Transverse colon (tissue), 4 donors: ENCODE data around the gene WDR19. TPM values are rescaled to one million over a fixed set of nuclear protein-coding genes. Genes with fewer than 3 reads are reported as not detected.

ENCODE experiments used
- DNase-seq: peaks from one replicate; pipeline ENCODE4 v3.0.0-alpha.2; 2019
- H3K27ac ChIP-seq, 4 donors: fragments of 200-600 bp; sonication (generic); 2 replicates each; pipeline ENCODE4 v1.5.1; 2016 to 2018; ENCODE audit warnings: inconsistent platforms in 4 of 4
- H3K27me3 ChIP-seq: fragments of 200-600 bp; sonication (generic); 2 replicates; pipeline ENCODE4 v1.5.1; 2017; ENCODE audit warnings: inconsistent platforms
- H3K36me3 ChIP-seq, 4 donors: fragments of 200-600 bp; sonication (generic); 2 replicates each; pipeline ENCODE4 v1.5.1; 2017 to 2019; ENCODE audit warnings: inconsistent platforms in 4 of 4
- H3K4me1 ChIP-seq, 4 donors: fragments of 200-600 bp; sonication (generic); 2 replicates each; pipeline ENCODE4 v1.5.1; 2017 to 2020; ENCODE audit warnings: inconsistent platforms in 4 of 4
- H3K4me3 ChIP-seq, 4 donors: fragments of 200-600 bp; sonication (generic); 1 replicate in 1 of 4; 2 replicates in 3 of 4; pipeline versions ENCODE4 v1.5.1 to v1.6.1; 2017 to 2019; ENCODE audit warnings: inconsistent platforms in 4 of 4
- H3K9me3 ChIP-seq, 2 donors: fragments of 200-600 bp; sonication (generic); 2 replicates each; pipeline ENCODE4 v1.5.1; 2017 to 2019; ENCODE audit warnings: inconsistent platforms in 2 of 2
- EP300 ChIP-seq: sonication (generic); formaldehyde crosslinking; IDR thresholded peaks from one replicate; pipeline ENCODE4 v1.6.1; 2017; ENCODE audit warnings: antibody characterized with exemption, low read depth
- POLR2A ChIP-seq: fragments of 450-650 bp; IDR thresholded peaks from one replicate; pipeline ENCODE4 v1.6.1; 2016; ENCODE audit warnings: antibody characterized with exemption, mild to moderate bottlenecking, moderate library complexity
- POLR2AphosphoS5 ChIP-seq, 3 donors: sonication (generic); formaldehyde crosslinking; IDR thresholded peaks; one replicate each; pipeline ENCODE4 v1.6.1; 2016; ENCODE audit warnings: antibody characterized with exemption in 3 of 3
- WGBS, 2 donors: methylation state at CpG; one replicate each; pipeline ENCODE4 v1.1.5; 2018; ENCODE audit warnings: low coverage in 1 of 2; 5-methylcytosine and 5-hydroxymethylcytosine counted together
- in situ Hi-C, 4 donors: fragments of 200-750 bp; cut with MboI; loops; one replicate each; pipeline versions ENCODE4 v1.15.0 to v1.15.1; 2017; ENCODE audit warnings: low sequenced_read_pairs in 3 of 4, low pct_ligation_motif_present in 1 of 4, low pct_unique_long_range_greater_than_20kb in 1 of 4
- intact Hi-C: fragments of 100-400 bp; cut with DNase I; formaldehyde crosslinking; loops from one replicate; pipeline ENCODE4 v1.15.1; 2023; ENCODE audit warnings: low total_unique reads
- total RNA-seq, 4 donors: library from RNA; depleted of rRNA; stranded (reverse); fragments of >200 nt; gene quantifications; one replicate each; pipeline ENCODE4 v1.1.0, GENCODE V29; 2016
- TF ChIP-seq, protein P1 (sequence below), 5 experiments: fragments of 200-600 bp in 3 of 5; fragments of 450-650 bp in 2 of 5; sonication (generic) in 3 of 5; IDR thresholded peaks; 1 replicate in 2 of 5; 2 replicates in 3 of 5; pipeline ENCODE4 v1.5.1; 2016 to 2017; ENCODE audit warnings: antibody characterized with exemption in 5 of 5, inconsistent platforms in 3 of 5, mild to moderate bottlenecking in 2 of 5, moderate library complexity in 1 of 5

Gene WDR19
- total RNA-seq, 4 donors from 2014 or later: 10.4 to 92.9 (median 36.4) TPM

DNA sequence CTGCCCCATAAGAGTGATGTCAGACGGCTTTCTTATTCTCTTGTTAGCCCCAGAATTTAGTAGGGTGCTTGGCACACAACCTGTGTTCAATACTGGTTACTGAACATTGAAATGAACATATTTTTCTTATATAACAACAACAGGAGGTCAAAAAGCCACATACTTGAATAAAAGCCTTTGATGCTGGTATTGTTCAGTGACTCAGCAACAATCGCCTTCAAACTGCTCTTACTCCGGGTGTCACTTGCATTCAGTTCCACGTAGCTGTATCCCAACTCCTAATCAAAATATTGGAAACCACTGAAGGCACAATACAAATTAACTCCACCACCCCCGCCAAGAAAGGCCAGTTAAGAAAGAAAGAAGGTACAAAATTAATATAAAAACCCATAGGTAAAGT lies 122.3 kb downstream of the WDR19 start:
- H3K4me1 ChIP-seq: no peaks in the 10 kb centered on the region
- in situ Hi-C loops: no loop called here
- H3K4me3 ChIP-seq: no peak overlapping the region
- peaks cover 0 to 36% (median 12%) of the 10 kb centered on the region in 4 donors for H3K36me3 ChIP-seq
- intact Hi-C loops: no loop called here
- H3K9me3 ChIP-seq: no peaks in the 10 kb centered on the region
- no peak overlapping the region for H3K27ac ChIP-seq
- no peaks in the 10 kb centered on the region for H3K27me3 ChIP-seq
- TF ChIP-seq, protein P1, sequence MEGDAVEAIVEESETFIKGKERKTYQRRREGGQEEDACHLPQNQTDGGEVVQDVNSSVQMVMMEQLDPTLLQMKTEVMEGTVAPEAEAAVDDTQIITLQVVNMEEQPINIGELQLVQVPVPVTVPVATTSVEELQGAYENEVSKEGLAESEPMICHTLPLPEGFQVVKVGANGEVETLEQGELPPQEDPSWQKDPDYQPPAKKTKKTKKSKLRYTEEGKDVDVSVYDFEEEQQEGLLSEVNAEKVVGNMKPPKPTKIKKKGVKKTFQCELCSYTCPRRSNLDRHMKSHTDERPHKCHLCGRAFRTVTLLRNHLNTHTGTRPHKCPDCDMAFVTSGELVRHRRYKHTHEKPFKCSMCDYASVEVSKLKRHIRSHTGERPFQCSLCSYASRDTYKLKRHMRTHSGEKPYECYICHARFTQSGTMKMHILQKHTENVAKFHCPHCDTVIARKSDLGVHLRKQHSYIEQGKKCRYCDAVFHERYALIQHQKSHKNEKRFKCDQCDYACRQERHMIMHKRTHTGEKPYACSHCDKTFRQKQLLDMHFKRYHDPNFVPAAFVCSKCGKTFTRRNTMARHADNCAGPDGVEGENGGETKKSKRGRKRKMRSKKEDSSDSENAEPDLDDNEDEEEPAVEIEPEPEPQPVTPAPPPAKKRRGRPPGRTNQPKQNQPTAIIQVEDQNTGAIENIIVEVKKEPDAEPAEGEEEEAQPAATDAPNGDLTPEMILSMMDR (IDR thresholded peaks at IDR 0.05): no peak
- no peak for TF ChIP-seq POLR2A
- TF ChIP-seq POLR2AphosphoS5 (IDR thresholded peaks at IDR 0.05): no peak
- TF ChIP-seq EP300: no peak
- DNase-seq: no peak
- 87 to 100% methylated on average over 3 to 5 of the region's 5 CpGs for WGBS, 2 donors

DNA sequence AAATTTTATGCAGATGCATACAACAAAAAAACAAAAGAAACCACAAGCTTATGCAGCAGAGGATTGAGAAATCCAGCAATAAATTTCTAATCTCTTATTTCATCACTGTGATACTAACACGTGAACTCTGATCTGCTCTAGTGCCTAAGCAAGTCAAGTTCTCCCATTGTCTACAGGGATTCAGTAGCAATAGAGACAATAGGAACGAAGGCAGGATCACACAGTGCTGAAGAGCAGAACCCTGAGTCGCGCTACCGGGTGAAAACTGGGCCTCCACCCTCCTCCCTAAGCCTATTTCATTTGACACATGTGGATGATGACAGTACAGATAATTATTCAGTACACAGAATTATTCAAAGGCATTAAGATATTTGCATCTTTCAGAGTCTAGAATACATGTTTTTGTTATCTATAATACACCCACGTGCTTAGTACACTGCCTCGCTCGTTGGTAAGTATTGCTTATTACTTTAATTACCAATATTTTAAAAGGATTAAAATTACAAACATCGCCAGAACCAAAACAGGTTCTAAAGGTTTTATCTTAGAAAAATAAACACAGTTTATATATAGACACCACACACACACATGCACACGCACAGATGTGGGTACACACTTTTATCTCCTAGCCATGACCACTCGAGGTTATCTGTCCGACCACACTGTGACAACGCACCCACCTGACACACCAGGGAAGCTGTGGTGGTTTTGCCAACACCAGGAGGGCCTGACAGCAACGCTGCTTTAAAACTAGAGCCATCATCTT lies 123.8 kb downstream of the WDR19 start:
- Histone ChIP-seq H3K27me3 (no peaks in the 10 kb centered on the region), H3K27ac (no peak overlapping the region), H3K4me3 (no peak overlapping the region), H3K4me1 (no peaks in the 10 kb centered on the region), H3K36me3 (peaks cover 0 to 29% (median 15%) of the 10 kb centered on the region in 4 donors), H3K9me3 (no peaks in the 10 kb centered on the region)
- in situ Hi-C loops (no loop called here), intact Hi-C loops (no loop called here)
- no peak for DNase-seq
- TF ChIP-seq, protein P1 (IDR thresholded peaks at IDR 0.05): no peak
- TF ChIP-seq POLR2A: no peak
- TF ChIP-seq POLR2AphosphoS5 (IDR thresholded peaks at IDR 0.05): no peak
- TF ChIP-seq EP300: no peak
- 72 to 80% methylated on average over 7 to 14 of the region's 14 CpGs for WGBS, 2 donors

DNA sequence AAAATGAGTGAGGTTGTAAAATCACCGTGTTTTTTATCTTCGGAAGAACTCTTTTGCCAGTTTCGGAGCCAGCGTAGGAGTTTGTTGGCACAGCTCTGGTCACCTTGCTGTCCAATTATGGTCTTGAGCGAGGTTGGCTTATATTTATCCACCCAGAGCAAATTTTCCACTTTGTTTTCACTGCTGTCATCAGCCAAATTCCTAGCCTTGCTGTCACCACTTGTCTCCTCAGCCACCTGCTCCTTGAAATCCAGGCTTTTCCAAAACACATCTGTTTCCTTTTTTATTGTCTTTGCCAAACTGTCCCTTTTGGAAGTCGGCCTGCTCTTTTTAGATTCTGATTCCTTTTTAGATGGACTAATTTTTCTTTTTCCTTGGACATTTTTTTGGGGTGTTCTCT lies 126.3 kb downstream of the WDR19 start:
- in situ Hi-C loops (no loop called here), intact Hi-C loops (no loop called here)
- WGBS, 2 donors: 84 to 91% methylated on average over 6 of the region's 6 CpGs
- Histone ChIP-seq H3K4me3 (no peak overlapping the region), H3K27me3 (no peaks in the 10 kb centered on the region), H3K27ac (no peak overlapping the region), H3K36me3 (peaks cover 0 to 32% (median 16%) of the 10 kb centered on the region in 4 donors), H3K9me3 (no peaks in the 10 kb centered on the region), H3K4me1 (no peaks in the 10 kb centered on the region)
- TF ChIP-seq EP300 (no peak), POLR2AphosphoS5 (IDR thresholded peaks at IDR 0.05) (no peak), POLR2A (no peak)
- TF ChIP-seq, protein P1 (IDR thresholded peaks at IDR 0.05): no peak
- DNase-seq: no peak

DNA sequence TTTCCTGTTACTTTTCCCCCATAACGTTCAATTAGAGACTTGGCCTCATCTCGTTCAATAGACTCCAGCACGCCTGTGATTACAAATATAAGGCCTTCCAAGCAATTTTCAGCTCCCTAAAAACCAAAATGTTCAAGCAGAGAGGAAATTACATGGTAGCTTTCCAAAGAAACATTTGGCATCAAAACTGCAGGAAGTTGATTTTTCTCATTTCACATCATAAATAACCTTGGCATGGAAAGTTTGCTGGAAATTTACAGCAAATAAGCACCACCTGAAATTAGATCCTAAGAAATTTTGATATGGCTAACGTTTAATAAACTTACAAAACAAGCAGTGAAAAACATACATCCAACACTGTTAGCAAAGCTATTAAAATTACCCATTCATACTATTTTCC lies 130.5 kb downstream of the WDR19 start:
- H3K9me3 ChIP-seq: no peaks in the 10 kb centered on the region
- intact Hi-C loops (no loop called here), in situ Hi-C loops (no loop called here)
- DNase-seq: no peak
- no peaks in the 10 kb centered on the region for H3K4me1 ChIP-seq
- no peak overlapping the region for H3K4me3 ChIP-seq
- TF ChIP-seq POLR2AphosphoS5 (IDR thresholded peaks at IDR 0.05) (no peak), EP300 (no peak), POLR2A (no peak)
- H3K27ac ChIP-seq: no peak overlapping the region
- H3K36me3 ChIP-seq: peaks cover 0 to 33% (median 16%) of the 10 kb centered on the region in 4 donors
- no peaks in the 10 kb centered on the region for H3K27me3 ChIP-seq
- 52 to 57% methylated on average over 4 of the region's 4 CpGs for WGBS, 2 donors
